Measurements from ENCODE around the gene MZB1. TPM values are rescaled to one million over a fixed set of nuclear protein-coding genes. Genes with fewer than 3 reads are reported as not detected.

The MZB1 gene
- total and polyA plus RNA-seq, 2 of the 13 experiments (the other 11 are each of a cell fraction or from before 2014, with no cell fraction given): 0.31 to 0.40 TPM

DNA sequence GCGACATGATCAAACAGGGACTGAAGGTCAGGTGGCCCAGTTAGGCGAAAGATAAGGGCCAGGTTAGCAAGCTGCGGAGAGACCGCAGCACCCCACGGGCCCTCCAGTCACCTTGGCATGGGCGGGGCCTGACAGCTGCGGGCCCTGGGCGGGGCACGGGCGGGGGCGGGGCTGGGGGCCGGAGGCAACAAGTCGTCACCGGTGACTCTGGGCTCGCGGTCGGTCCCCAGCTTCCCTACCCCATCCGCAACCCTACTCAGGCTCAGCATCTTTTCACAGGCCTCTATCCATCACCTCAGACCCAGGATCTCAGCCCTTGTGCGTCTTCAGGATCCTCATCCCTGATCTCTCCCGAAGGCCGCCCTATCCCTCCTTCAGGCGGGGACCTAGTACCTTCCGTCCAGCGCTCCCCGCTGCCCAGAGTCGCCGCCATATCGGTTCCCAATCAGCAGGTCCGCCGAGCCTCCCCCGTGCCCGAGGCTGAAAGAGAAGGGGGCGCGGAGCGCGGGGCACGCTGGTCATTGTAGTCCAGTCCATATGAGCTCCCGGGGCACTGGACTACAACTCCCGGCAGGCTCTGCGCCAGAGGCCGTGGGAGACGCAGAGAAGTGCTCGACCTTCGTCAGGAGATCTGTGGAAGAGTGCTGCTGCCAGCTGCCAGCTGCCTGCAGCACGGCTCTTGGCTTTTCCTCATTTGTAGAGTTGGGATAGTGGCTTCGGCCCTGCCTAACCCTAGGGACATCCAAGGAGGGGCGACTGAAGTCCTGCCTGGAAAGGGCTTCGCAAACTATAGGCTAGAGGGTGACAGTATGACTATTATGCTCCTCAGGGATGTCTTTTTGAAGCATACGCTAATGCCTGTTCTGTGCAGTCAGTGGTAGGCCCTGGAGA is 49.5 kb upstream of the MZB1 start, which contains the start of gene DNAJC18 (continued):
- TF ChIP-seq, protein P1, sequence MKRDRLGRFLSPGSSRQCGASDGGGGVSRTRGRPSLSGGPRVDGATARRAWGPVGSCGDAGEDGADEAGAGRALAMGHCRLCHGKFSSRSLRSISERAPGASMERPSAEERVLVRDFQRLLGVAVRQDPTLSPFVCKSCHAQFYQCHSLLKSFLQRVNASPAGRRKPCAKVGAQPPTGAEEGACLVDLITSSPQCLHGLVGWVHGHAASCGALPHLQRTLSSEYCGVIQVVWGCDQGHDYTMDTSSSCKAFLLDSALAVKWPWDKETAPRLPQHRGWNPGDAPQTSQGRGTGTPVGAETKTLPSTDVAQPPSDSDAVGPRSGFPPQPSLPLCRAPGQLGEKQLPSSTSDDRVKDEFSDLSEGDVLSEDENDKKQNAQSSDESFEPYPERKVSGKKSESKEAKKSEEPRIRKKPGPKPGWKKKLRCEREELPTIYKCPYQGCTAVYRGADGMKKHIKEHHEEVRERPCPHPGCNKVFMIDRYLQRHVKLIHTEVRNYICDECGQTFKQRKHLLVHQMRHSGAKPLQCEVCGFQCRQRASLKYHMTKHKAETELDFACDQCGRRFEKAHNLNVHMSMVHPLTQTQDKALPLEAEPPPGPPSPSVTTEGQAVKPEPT (CRISPR knock-in tag; IDR thresholded peaks at IDR 0.05; ENCODE audit: low read depth): no peak
- TF ChIP-seq RARG (CRISPR knock-in tag; IDR thresholded peaks at IDR 0.05; ENCODE audit: low read depth) (no peak), THYN1 (CRISPR knock-in tag; IDR thresholded peaks at IDR 0.05; ENCODE audit: borderline replicate concordance, low read depth) (no peak), IKZF4 (CRISPR knock-in tag; IDR thresholded peaks at IDR 0.05; ENCODE audit: borderline replicate concordance, low read depth, not compliant biosample characterization) (peak; percentile 72), ZBTB42 (CRISPR knock-in tag; IDR thresholded peaks at IDR 0.05) (no peak), CBX2 (IDR thresholded peaks at IDR 0.05; ENCODE audit: low read depth, low read length) (no peak), CBX2 (CRISPR knock-in tag; IDR thresholded peaks at IDR 0.05; ENCODE audit: low read depth) (no peak), ZNF724P (CRISPR knock-in tag; IDR thresholded peaks at IDR 0.05; ENCODE audit: borderline replicate concordance) (no peak), FOXK1 (CRISPR knock-in tag; IDR thresholded peaks at IDR 0.05; ENCODE audit: borderline replicate concordance, low read depth) (peak; percentile 65; the same call in 1 of the 2 replicates), JUND (CRISPR knock-in tag; IDR thresholded peaks at IDR 0.05) (no peak), ZNF33B (CRISPR knock-in tag; IDR thresholded peaks at IDR 0.05) (no peak), ZNF432 (CRISPR knock-in tag; IDR thresholded peaks at IDR 0.05; ENCODE audit: borderline replicate concordance) (no peak), ZNF441 (CRISPR knock-in tag; IDR thresholded peaks at IDR 0.05; ENCODE audit: borderline replicate concordance) (0 out of 2 replicates have a peak, but pooled peaks have one; percentile 52), HNRNPUL1 (IDR thresholded peaks at IDR 0.05; ENCODE audit: low read depth, low read length) (no peak), ZNF335 (CRISPR knock-in tag; IDR thresholded peaks at IDR 0.05) (peak; percentile 78; the same call in 1 of the 2 replicates), ATRX (CRISPR knock-in tag; IDR thresholded peaks at IDR 0.05; ENCODE audit: borderline replicate concordance) (no peak), TEAD3 (CRISPR knock-in tag; optimal IDR thresholded peaks at IDR 0.05; ENCODE audit: borderline replicate concordance) (no peak), SOX5 (CRISPR knock-in tag; IDR thresholded peaks at IDR 0.05; ENCODE audit: borderline replicate concordance) (peak; percentile 36; the same call in 1 of the 2 replicates)
- TF ChIP-seq, protein P2, sequence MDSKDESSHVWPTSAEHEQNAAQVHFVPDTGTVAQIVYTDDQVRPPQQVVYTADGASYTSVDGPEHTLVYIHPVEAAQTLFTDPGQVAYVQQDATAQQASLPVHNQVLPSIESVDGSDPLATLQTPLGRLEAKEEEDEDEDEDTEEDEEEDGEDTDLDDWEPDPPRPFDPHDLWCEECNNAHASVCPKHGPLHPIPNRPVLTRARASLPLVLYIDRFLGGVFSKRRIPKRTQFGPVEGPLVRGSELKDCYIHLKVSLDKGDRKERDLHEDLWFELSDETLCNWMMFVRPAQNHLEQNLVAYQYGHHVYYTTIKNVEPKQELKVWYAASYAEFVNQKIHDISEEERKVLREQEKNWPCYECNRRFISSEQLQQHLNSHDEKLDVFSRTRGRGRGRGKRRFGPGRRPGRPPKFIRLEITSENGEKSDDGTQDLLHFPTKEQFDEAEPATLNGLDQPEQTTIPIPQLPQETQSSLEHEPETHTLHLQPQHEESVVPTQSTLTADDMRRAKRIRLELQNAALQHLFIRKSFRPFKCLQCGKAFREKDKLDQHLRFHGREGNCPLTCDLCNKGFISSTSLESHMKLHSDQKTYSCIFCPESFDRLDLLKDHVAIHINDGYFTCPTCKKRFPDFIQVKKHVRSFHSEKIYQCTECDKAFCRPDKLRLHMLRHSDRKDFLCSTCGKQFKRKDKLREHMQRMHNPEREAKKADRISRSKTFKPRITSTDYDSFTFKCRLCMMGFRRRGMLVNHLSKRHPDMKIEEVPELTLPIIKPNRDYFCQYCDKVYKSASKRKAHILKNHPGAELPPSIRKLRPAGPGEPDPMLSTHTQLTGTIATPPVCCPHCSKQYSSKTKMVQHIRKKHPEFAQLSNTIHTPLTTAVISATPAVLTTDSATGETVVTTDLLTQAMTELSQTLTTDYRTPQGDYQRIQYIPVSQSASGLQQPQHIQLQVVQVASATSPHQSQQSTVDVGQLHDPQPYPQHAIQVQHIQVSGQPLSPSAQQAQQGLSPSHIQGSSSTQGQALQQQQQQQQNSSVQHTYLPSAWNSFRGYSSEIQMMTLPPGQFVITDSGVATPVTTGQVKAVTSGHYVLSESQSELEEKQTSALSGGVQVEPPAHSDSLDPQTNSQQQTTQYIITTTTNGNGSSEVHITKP (CRISPR knock-in tag; IDR thresholded peaks at IDR 0.05; ENCODE audit: low read depth): peak; percentile 67
- TF ChIP-seq, protein P3, sequence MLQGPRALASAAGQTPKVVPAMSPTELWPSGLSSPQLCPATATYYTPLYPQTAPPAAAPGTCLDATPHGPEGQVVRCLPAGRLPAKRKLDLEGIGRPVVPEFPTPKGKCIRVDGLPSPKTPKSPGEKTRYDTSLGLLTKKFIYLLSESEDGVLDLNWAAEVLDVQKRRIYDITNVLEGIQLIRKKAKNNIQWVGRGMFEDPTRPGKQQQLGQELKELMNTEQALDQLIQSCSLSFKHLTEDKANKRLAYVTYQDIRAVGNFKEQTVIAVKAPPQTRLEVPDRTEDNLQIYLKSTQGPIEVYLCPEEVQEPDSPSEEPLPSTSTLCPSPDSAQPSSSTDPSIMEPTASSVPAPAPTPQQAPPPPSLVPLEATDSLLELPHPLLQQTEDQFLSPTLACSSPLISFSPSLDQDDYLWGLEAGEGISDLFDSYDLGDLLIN (CRISPR knock-in tag; IDR thresholded peaks at IDR 0.05; ENCODE audit: borderline replicate concordance): no peak
- TF ChIP-seq, protein P4, sequence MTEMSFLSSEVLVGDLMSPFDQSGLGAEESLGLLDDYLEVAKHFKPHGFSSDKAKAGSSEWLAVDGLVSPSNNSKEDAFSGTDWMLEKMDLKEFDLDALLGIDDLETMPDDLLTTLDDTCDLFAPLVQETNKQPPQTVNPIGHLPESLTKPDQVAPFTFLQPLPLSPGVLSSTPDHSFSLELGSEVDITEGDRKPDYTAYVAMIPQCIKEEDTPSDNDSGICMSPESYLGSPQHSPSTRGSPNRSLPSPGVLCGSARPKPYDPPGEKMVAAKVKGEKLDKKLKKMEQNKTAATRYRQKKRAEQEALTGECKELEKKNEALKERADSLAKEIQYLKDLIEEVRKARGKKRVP (CRISPR knock-in tag; IDR thresholded peaks at IDR 0.05): 0 out of 4 replicates have a peak, but pooled peaks of 1 of the 2 experiments have one; percentile 31
